WTC11 (cell line): ENCODE results near the gene HOXD12.

Experiments
- FOXP1 ChIP-seq: sonication (generic); formaldehyde crosslinking; IDR thresholded peaks from 2 replicates; pipeline ENCODE4 v1.8.0; 2022; ENCODE audit warnings: missing genetic modification reagents, mild to moderate bottlenecking, moderate library complexity, borderline replicate concordance
- FOXP4 ChIP-seq: sonication (generic); formaldehyde crosslinking; IDR thresholded peaks from 2 replicates; pipeline ENCODE4 v1.8.0; 2022; ENCODE audit warnings: mild to moderate bottlenecking, missing genetic modification reagents
- JUN ChIP-seq: sonication (generic); formaldehyde crosslinking; IDR thresholded peaks from 2 replicates; pipeline ENCODE4 v1.8.0; 2023; ENCODE audit warnings: mild to moderate bottlenecking, missing genetic modification reagents
- MYBL2 ChIP-seq: sonication (generic); formaldehyde crosslinking; IDR thresholded peaks from 2 replicates; pipeline ENCODE4 v1.8.1; 2023; ENCODE audit warnings: mild to moderate bottlenecking, moderate library complexity, missing genetic modification reagents
- NR1H2 ChIP-seq: sonication (generic); formaldehyde crosslinking; IDR thresholded peaks from 2 replicates; pipeline ENCODE4 v1.9.0; 2021; ENCODE audit warnings: mild to moderate bottlenecking, moderate library complexity, missing genetic modification reagents
- NR3C1 ChIP-seq: sonication (generic); formaldehyde crosslinking; conservative IDR thresholded peaks from 2 replicates; pipeline ENCODE4 v1.8.1; 2023; ENCODE audit warnings: low read depth, mild to moderate bottlenecking, missing genetic modification reagents
- ZNF263 ChIP-seq: sonication (generic); formaldehyde crosslinking; IDR thresholded peaks from 2 replicates; pipeline ENCODE4 v1.8.1; 2022; ENCODE audit warnings: low read depth, mild to moderate bottlenecking, moderate library complexity, missing genetic modification reagents
- TF ChIP-seq, protein P1 (sequence below): fragments of 200-600 bp; IDR thresholded peaks from 2 replicates; pipeline ENCODE4 v1.8.0; 2022; ENCODE audit warnings: antibody characterized with exemption
- TF ChIP-seq, protein P2 (sequence below): sonication (generic); formaldehyde crosslinking; conservative IDR thresholded peaks from 2 replicates; pipeline ENCODE4 v1.8.1; 2022; ENCODE audit warnings: mild to moderate bottlenecking, missing genetic modification reagents

GRCh38 chr2:176089843-176090395 is 9.7 kb upstream of the HOXD12 start:
- TF ChIP-seq MYBL2 (CRISPR knock-in tag) (no peak), FOXP4 (CRISPR knock-in tag) (no peak), ZNF263 (CRISPR knock-in tag) (no peak), NR3C1 (no peak), JUN (CRISPR knock-in tag) (no peak), FOXP1 (no peak), NR1H2 (no peak)
- TF ChIP-seq, protein P1, sequence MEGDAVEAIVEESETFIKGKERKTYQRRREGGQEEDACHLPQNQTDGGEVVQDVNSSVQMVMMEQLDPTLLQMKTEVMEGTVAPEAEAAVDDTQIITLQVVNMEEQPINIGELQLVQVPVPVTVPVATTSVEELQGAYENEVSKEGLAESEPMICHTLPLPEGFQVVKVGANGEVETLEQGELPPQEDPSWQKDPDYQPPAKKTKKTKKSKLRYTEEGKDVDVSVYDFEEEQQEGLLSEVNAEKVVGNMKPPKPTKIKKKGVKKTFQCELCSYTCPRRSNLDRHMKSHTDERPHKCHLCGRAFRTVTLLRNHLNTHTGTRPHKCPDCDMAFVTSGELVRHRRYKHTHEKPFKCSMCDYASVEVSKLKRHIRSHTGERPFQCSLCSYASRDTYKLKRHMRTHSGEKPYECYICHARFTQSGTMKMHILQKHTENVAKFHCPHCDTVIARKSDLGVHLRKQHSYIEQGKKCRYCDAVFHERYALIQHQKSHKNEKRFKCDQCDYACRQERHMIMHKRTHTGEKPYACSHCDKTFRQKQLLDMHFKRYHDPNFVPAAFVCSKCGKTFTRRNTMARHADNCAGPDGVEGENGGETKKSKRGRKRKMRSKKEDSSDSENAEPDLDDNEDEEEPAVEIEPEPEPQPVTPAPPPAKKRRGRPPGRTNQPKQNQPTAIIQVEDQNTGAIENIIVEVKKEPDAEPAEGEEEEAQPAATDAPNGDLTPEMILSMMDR, result no peak
- TF ChIP-seq, protein P2, sequence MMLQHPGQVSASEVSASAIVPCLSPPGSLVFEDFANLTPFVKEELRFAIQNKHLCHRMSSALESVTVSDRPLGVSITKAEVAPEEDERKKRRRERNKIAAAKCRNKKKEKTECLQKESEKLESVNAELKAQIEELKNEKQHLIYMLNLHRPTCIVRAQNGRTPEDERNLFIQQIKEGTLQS, result no peak
